ENCODE results near the gene STARD4. TPM values are rescaled to one million over a fixed set of nuclear protein-coding genes. Genes with fewer than 3 reads are reported as not detected.

The STARD4 gene
- polyA plus RNA-seq, 3 donors: 22.7 to 32.6 (median 28.3) TPM

DNA sequence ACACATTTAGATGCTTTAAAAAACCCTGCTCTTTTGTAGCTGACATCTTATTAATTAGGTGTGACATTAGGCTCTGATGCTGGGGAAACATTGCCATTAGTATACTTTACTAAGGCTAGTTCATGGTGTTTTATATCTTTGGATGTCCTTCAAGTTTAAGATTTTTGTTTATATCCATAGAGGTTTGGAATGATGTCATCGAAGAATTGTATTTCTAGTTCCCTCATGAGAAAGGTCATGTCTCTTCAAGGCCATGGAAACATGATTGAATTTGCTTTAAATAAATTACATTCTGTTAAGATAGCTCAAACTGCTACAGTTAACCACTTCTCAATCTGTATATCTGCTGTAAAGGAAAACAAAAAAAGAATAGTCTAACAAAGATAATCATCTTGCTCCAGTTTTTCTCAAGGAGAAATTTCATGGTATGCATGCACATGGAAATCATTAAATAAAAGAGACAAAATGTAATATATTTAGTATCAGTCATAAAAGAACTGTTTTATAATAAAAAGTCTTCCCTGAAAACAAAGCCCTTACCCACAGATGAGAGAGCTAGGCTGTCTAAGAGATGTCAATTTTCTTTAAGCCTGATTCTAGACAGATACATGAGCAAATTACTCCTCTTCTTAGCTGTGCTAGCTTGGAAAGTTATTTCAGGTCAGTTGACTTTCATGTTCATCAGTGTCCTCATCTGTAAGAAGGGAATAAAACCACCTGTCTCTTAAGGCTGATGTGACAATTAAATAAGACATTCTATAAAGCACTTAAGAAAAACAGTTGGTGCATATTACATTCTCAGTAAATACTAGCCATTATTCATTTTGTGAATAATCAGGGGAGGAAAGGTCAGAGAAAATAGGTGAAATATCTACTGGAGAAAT lies 25.0 kb upstream of the STARD4 start:
- DNase-seq (ENCODE audit: extremely low read depth in 1 of 11, low read depth in 9 of 11, low spot score in 4 of 11): no peak

DNA sequence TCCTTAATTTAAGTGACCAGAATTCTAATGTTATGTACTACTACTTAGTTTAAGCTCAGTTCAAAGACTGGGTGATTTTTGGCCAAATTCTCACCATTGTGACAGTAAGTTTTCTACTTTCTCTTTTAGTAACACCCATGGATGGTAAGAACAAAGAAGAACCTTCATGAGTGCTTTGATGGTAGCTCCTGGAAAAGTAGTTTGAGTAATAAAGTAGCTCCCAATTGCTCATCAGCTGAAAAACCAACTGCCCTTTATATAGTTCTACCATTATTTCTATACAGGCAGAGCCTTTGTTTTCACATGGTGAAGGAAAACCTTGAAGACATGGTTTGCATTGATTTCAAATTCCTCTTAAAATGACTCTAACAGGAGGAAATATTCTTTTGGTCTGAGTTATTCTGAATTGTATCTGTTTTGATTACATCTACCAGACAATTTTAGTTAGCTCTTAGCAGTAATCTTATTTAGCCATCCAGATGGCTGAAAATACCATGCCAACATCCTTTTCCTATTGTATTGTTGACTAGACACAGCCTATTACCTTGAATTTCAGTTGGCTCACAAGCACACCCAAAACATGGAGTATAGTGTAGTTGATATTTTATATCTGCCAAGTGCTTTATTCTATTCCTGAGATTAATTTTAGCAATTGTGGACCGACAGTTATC lies 23.7 kb upstream of the STARD4 start:
- no peak for DNase-seq (ENCODE audit: extremely low read depth in 1 of 11, low read depth in 9 of 11, low spot score in 4 of 11)

- DNase-seq (ENCODE audit: extremely low read depth in 1 of 11, low read depth in 9 of 11, low spot score in 4 of 11): no peak
These were observed 20.7 kb upstream of the STARD4 start for GRCh38 chr5:111532886-111533582.

DNA sequence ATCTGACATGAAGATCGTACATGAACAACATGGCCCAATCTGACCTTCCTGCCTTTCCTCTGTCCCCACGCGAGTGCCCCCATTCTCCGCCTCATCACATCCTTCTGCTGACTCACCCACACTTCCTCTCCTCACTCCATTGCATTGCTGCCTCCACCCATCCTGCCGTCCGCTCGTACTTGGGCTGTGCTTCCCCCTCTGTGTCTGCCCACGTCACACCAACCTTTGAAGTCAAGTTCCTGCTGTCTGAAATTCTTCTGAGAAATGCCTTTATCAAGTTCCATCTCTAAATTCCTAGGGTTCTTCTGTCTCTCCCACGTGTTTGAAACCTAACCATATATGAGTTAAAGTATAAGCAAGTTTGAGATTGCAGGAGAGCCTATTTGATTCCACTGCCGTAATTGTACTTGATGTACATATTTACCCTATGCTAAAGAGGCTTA lies 18.0 kb upstream of the STARD4 start:
- DNase-seq (ENCODE audit: extremely low read depth in 1 of 11, low read depth in 9 of 11, low spot score in 4 of 11): no peak

GRCh38 chr5:111528056-111528455 lies 15.7 kb upstream of the STARD4 start:
- DNase-seq (ENCODE audit: extremely low read depth in 1 of 11, low read depth in 9 of 11, low spot score in 4 of 11): no peak

GRCh38 chr5:111520908-111521307 lies 8.6 kb upstream of the STARD4 start:
- DNase-seq (ENCODE audit: extremely low read depth in 1 of 11, low read depth in 9 of 11, low spot score in 4 of 11): no peak

- no peak for DNase-seq (ENCODE audit: extremely low read depth in 1 of 11, low read depth in 9 of 11, low spot score in 4 of 11)
These were observed 6.4 kb upstream of the STARD4 start for GRCh38 chr5:111518777-111519176.

DNA sequence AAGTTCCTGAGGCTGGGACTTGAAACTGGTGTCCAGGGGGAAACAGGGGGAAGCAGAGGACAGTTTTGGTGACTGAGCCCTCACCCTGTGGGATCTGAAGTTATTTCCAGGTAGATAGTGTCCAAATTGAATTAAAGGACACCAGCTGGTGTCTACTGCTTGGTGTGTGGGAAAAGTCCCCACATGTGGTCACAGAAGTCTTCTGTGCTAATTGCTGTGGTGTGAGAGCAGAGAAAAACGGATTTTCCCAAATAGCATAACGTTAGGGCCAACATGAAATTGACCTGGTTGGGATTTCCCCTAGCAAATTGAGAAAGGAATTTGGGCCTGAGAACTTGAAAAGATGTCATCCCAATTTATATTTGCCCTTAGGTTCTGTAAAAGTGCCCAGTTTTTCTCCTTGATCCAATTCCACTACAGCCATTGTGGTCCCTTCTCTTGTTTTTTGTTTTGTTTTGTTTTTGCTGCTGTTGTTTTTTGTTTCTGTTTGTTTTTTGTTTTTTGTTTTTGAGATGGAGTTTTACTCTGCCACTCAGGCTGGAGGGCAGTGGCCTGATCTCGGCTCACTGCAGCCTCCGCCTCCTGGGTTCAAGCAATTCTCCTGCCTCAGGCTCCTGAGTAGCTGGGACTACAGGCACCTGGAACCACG lies 5.6 kb upstream of the STARD4 start:
- DNase-seq (ENCODE audit: extremely low read depth in 1 of 11, low read depth in 9 of 11, low spot score in 4 of 11): no peak

DNA sequence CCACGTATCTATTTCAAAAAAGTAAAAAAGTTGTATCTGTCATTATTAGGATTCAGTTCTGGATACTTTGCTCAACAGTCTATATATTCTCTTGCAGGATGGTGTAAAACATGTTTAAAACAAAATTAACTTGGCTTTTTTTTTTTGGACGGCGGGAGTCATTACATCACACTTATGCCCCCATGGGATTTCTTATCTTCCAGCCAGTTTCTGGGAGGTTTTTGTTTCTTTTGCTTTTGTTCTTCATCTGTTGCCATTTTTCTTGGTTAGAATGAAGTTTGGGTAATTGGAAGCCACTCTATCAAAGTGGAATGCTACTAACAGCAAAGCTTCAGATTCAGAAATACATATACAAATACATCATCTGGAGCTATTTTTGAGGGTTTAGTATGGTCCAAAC lies 1.8 kb upstream of the STARD4 start:
- DNase-seq (ENCODE audit: extremely low read depth in 1 of 11, low read depth in 9 of 11, low spot score in 4 of 11): no peak

DNA sequence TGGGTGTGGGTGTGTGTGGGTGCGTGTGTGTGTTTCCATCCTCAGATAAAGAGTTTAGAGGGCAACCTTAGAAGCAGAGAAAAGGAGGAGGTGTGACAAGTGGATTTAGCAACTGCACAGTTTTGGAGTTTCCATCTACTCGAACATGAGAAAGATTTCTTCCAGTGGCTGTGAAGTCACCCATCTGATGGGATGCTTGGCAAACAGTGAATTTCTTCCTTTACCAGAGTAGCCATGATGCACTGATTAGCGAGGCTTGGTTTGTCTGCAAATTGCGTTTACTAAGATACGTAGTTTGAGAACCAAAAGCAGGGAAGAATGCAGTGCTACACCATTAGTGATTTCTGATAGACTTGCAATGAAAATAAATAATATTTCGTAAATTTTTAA lies 791 bp upstream of the STARD4 start:
- peak in 2 of 11 donors; percentile 5 to 11 for DNase-seq (ENCODE audit: extremely low read depth in 1 of 11, low read depth in 9 of 11, low spot score in 4 of 11)

GRCh38 chr5:111511831-111512374 lies 432 bp downstream of the STARD4 start:
- peak in 7 of 11 donors; percentile 28 to 45 (median 35) for DNase-seq (ENCODE audit: extremely low read depth in 1 of 11, low read depth in 9 of 11, low spot score in 4 of 11)

DNA sequence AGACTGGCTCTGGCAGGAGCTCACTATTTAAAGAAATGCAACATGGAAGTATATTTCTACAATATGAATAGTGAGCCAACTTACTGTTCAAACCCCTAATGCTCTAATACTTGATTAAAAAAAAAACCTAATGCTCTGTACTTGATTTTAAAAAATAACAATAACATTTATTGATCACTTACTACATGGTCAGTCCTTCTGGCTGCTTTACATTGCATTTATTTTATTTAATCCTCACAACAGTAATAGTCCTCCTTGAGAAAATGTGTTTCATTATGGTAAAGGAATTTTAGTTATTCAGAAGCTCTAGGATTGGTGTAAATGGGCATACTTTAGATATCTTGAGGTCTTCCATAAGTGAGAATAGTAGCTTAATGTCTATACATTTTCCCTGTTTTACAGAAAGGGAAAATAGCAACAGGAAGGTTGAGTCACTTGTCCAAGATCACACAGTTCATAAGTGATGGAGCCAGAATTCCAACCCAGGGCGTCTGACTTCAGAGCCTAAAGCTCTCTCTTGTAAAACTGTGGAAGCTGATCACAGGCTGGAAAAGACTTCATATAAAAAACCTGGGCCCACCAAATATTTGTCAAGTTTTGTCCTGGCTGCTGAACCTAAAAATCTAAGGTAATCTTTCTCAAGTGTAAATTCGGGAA lies 1.0 kb downstream of the STARD4 start:
- DNase-seq (ENCODE audit: extremely low read depth in 1 of 11, low read depth in 9 of 11, low spot score in 4 of 11): no peak

DNA sequence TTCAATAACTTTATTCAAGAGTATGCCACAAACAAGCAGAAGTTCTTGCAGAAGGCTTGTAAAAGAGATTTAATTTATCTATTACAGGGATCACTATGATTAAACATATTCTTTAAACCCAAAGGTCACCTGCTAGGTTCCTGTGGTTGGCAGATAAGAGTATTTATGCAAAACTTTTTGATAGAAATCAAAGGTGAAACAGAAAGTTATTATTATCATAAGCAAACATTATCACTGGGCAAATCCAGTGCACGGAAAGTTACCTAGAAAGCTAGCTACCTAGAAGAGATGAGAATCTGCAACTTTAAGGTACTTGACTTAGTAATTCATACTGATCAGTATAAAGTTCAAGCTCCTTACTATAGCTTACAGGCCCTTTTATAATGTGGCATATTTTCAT lies 3.2 kb downstream of the STARD4 start:
- no peak for DNase-seq (ENCODE audit: extremely low read depth in 1 of 11, low read depth in 9 of 11, low spot score in 4 of 11)

- DNase-seq (ENCODE audit: extremely low read depth in 1 of 11, low read depth in 9 of 11, low spot score in 4 of 11): no peak
These were observed 5.1 kb downstream of the STARD4 start for GRCh38 chr5:111507276-111507675.

DNA sequence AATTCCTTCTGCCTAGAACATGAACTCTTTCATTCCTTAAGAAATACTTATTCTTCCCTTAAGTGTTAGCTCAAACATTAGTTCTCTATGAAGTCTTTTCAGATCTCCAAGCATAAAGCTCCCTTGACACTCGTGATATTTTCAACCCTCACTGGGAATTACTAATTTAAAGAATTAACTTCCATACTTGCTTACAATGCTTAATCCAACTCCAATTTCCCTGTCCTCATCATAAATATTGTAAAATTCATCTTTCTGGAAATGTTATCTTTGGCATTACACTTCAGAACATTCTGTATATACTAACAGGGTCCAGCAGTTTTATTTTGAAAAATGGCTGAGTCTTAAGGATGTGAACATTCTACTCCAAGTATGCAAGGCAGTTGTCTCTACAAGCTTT lies 7.2 kb downstream of the STARD4 start:
- DNase-seq (ENCODE audit: extremely low read depth in 1 of 11, low read depth in 9 of 11, low spot score in 4 of 11): peak in 4 of 11 donors; percentile 12 to 30 (median 14)

DNA sequence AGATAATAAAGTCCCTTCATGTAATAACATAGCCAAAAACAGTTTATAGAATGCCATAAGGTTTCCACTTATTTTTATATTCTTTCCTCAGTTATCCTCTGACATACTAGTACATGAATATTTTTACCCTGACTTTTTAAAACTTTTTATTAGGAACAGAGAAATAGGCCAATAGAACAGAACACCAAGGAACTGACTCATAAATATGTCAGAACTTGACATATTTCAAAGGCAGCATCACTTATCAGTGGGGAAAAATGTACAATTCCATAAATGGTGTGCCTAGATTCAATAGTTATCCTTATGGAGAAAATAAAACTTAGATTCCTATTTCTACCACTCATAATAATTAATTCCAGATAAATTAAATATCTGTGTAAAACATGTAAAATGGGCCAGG lies 9.4 kb downstream of the STARD4 start:
- DNase-seq (ENCODE audit: extremely low read depth in 1 of 11, low read depth in 9 of 11, low spot score in 4 of 11): no peak

GRCh38 chr5:111498346-111498745 lies 14.0 kb downstream of the STARD4 start:
- DNase-seq (ENCODE audit: extremely low read depth in 1 of 11, low read depth in 9 of 11, low spot score in 4 of 11): no peak

DNA sequence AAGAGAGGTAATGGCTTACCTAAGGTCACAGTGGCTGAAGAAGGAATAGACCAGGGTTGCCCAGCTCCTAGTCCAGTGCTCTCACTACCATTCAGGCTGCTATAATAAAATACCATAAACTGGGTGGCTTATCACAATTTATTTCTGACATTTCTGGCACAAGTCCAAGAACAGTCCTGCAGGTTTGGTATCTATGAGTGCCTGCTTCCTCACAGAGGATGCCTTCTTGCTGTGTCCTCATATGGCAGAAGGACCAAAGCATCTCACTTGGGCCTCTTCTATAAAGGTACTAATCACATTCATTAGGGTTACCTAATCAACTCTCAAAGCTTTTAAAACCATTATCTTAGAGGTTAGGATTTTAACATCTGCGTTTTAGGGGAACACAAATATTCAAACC lies 17.2 kb downstream of the STARD4 start:
- DNase-seq (ENCODE audit: extremely low read depth in 1 of 11, low read depth in 9 of 11, low spot score in 4 of 11): no peak
